ENCODE measurements around the gene PAQR5. TPM values are rescaled to one million over a fixed set of nuclear protein-coding genes. Genes with fewer than 3 reads are reported as not detected.

PAQR5 gene
- total RNA-seq, 1 experiment from 2014 or later, result 4.9 TPM

DNA sequence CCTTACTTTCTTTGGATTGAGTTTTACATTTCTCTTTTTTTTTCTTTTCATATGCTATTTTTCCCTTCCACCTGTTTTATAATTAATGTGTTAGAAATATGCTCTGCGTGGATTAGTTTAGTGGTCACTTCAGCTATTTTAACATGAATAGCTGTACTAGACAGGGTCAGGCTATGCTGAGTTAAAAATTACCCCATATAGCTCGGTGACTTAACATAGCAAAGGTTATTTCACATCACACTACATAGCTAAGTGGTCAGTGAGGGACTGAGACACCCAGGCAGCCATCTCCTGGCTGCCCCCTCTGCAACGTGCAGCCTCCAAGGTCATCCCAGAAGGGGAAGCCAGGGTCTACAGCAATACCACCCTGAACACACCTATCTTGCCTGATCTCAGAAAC, 68.5 kb downstream of the PAQR5 start:
- Histone ChIP-seq H3K9me3 (ENCODE audit: insufficient read depth, low read depth) (no peaks in the 10 kb centered on the region), H3K4me1 (replicated peaks; ENCODE audit: insufficient read depth) (no peaks in the 10 kb centered on the region), H3K79me2 (ENCODE audit: low read depth) (no peaks in the 10 kb centered on the region), H3K36me3 (ENCODE audit: low read depth) (no peaks in the 10 kb centered on the region), H3K27ac (no peak overlapping the region), H3K9me2 (ENCODE audit: insufficient read depth) (no peaks in the 10 kb centered on the region), H4K20me1 (ENCODE audit: insufficient read depth) (no peaks in the 10 kb centered on the region), H3K27me3 (ENCODE audit: insufficient read depth, low read depth) (no peaks in the 10 kb centered on the region), H3K4me2 (no peak overlapping the region), H3F3A (ENCODE audit: insufficient read depth, low read depth) (no peaks in the 10 kb centered on the region), H2AFZ (no peak overlapping the region), H3K4me3 (no peak overlapping the region)
- CTCF ChIA-PET, result no interaction called here
- no peak for DNase-seq
- POLR2A ChIA-PET (ENCODE audit: unreplicated experiment), result interaction anchor here (0.7 kb wide), 1 partner anchor 11 kb away, joined by 3 read pairs; no protein-coding TSS in a partner anchor
- no peak for TF ChIP-seq EZH2 (IDR thresholded peaks at IDR 0.05; ENCODE audit: low read depth)
- TF ChIP-seq, protein P1, sequence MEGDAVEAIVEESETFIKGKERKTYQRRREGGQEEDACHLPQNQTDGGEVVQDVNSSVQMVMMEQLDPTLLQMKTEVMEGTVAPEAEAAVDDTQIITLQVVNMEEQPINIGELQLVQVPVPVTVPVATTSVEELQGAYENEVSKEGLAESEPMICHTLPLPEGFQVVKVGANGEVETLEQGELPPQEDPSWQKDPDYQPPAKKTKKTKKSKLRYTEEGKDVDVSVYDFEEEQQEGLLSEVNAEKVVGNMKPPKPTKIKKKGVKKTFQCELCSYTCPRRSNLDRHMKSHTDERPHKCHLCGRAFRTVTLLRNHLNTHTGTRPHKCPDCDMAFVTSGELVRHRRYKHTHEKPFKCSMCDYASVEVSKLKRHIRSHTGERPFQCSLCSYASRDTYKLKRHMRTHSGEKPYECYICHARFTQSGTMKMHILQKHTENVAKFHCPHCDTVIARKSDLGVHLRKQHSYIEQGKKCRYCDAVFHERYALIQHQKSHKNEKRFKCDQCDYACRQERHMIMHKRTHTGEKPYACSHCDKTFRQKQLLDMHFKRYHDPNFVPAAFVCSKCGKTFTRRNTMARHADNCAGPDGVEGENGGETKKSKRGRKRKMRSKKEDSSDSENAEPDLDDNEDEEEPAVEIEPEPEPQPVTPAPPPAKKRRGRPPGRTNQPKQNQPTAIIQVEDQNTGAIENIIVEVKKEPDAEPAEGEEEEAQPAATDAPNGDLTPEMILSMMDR (conservative IDR thresholded peaks at IDR 0.05), result no peak
- BruUV-seq (replicated peaks), result no TSS peak
- intact Hi-C loops (cut with micrococcal nuclease; ENCODE audit: unreplicated experiment), result no loop called here

DNA sequence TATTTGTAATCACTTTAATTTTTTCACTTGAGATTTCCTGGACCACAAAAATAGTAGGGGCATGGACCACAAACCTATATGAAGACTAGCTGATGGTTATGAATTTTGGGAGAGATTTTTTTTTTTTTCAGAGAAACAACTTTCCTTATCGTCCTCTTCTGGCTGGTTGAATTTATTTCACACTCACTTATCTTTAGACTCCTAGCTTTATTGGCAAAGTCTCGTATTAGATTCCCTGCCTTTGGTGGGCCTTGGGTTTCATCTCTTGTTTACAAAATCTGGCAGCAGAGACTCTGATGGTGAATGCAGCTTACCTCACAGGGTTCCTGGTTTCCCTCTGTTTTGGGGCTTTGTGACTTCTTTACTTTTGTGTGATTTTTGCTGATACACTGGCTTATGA, 70.9 kb downstream of the PAQR5 start:
- no peak overlapping the region for H3K27ac ChIP-seq
- no TSS peak for BruUV-seq (replicated peaks)
- no peaks in the 10 kb centered on the region for H3K36me3 ChIP-seq (ENCODE audit: low read depth)
- ChIA-PET CTCF (no interaction called here), POLR2A (ENCODE audit: unreplicated experiment) (no interaction called here)
- H3K4me2 ChIP-seq, result no peak overlapping the region
- H4K20me1 ChIP-seq (ENCODE audit: insufficient read depth), result no peaks in the 10 kb centered on the region
- H3K9me3 ChIP-seq (ENCODE audit: insufficient read depth, low read depth), result no peaks in the 10 kb centered on the region
- no peak for DNase-seq
- H3K9me2 ChIP-seq (ENCODE audit: insufficient read depth), result no peaks in the 10 kb centered on the region
- no peaks in the 10 kb centered on the region for H3K4me1 ChIP-seq (replicated peaks; ENCODE audit: insufficient read depth)
- no peaks in the 10 kb centered on the region for H3K79me2 ChIP-seq (ENCODE audit: low read depth)
- intact Hi-C loops (cut with micrococcal nuclease; ENCODE audit: unreplicated experiment), result no loop called here
- no peaks in the 10 kb centered on the region for H3F3A ChIP-seq (ENCODE audit: insufficient read depth, low read depth)
- H3K27me3 ChIP-seq (ENCODE audit: insufficient read depth, low read depth), result no peaks in the 10 kb centered on the region
- no peak overlapping the region for H3K4me3 ChIP-seq
- H2AFZ ChIP-seq, result no peak overlapping the region
- TF ChIP-seq, protein P1 (conservative IDR thresholded peaks at IDR 0.05), result no peak
- no peak for TF ChIP-seq EZH2 (IDR thresholded peaks at IDR 0.05; ENCODE audit: low read depth)

DNA sequence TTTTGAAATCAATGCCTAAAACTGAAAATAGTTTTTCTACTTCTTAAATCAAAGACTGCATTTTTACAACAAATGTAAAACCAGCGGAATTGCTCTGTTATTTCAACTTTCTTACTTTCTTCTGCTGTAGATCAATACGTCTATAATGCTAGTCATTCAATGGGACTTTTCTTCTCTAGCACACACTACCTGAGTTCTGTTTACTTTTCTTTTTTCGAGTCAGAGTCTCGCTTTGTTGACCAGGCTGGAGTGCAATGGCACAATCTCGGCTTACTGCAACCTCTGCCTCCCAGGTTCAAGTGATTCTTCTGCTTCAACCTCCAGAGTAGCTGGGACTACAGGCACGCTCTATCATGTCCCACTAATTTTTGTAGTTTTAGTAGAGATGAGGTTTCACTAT, 74.7 kb downstream of the PAQR5 start:
- intact Hi-C loops (cut with micrococcal nuclease; ENCODE audit: unreplicated experiment), result no loop called here
- no peak for TF ChIP-seq EZH2 (IDR thresholded peaks at IDR 0.05; ENCODE audit: low read depth)
- TF ChIP-seq, protein P1 (conservative IDR thresholded peaks at IDR 0.05), result no peak
- Histone ChIP-seq H3K79me2 (ENCODE audit: low read depth) (no peaks in the 10 kb centered on the region), H3K9me3 (ENCODE audit: insufficient read depth, low read depth) (no peaks in the 10 kb centered on the region), H3K9me2 (ENCODE audit: insufficient read depth) (no peaks in the 10 kb centered on the region), H3K27ac (no peak overlapping the region), H3K4me2 (no peak overlapping the region), H3K27me3 (ENCODE audit: insufficient read depth, low read depth) (no peaks in the 10 kb centered on the region), H3K4me3 (no peak overlapping the region), H4K20me1 (ENCODE audit: insufficient read depth) (no peaks in the 10 kb centered on the region), H3K36me3 (ENCODE audit: low read depth) (no peaks in the 10 kb centered on the region), H3K4me1 (replicated peaks; ENCODE audit: insufficient read depth) (no peaks in the 10 kb centered on the region), H2AFZ (no peak overlapping the region), H3F3A (ENCODE audit: insufficient read depth, low read depth) (no peaks in the 10 kb centered on the region)
- DNase-seq, result no peak
- POLR2A ChIA-PET (ENCODE audit: unreplicated experiment), result no interaction called here
- CTCF ChIA-PET, result no interaction called here
- no TSS peak for BruUV-seq (replicated peaks)
